Activated CD8-positive, alpha-beta T cell treated with anti-CD3 and anti-CD28 coated beads, Interleukin-2, amount 10 ng/mL, durations not matched to agents 7 days and 5 days (primary cell): Measurements from ENCODE around the gene CISH. TPM values are rescaled to one million over a fixed set of nuclear protein-coding genes. Genes with fewer than 3 reads are reported as not detected.
A peak's percentile ranks its signal among the peaks of the same experiment; 100 is the strongest.

Experiments
- ATAC-seq: fragments of 150-1000 bp; cut with Tn5 transposase; one replicate; pipeline ENCODE4 v1.10.0; 2021; ENCODE audit warnings: moderate library complexity
- CTCF ChIA-PET: fragments of 350-600 bp; sonication (Branson Sonifier 250); formaldehyde crosslinking; loops from one replicate; lab custom pipeline; 2021; ENCODE audit warnings: antibody characterized with exemption; lab: Charles Lee
- POLR2A ChIA-PET: fragments of 350-600 bp; sonication (Branson Sonifier 250); formaldehyde crosslinking; loops from one replicate; lab custom pipeline; 2021; ENCODE audit warnings: antibody characterized with exemption; lab: Charles Lee
- DNase-seq: peaks from one replicate; pipeline ENCODE4 v3.0.0-alpha.2; 2020
- H3K27ac Mint-ChIP-seq: one replicate; pipeline ENCODE4 v1.8.0; 2021; ENCODE audit warnings: mild to moderate bottlenecking, mixed read lengths
- H3K27me3 Mint-ChIP-seq: one replicate; pipeline ENCODE4 v1.8.0; 2021; ENCODE audit warnings: low read depth, mixed read lengths
- H3K36me3 Mint-ChIP-seq: one replicate; pipeline ENCODE4 v1.8.0; 2021; ENCODE audit warnings: low read depth, mixed read lengths
- H3K4me1 Mint-ChIP-seq: one replicate; pipeline ENCODE4 v1.8.0; 2021; ENCODE audit warnings: low read depth, mixed read lengths
- H3K4me3 Mint-ChIP-seq: one replicate; pipeline ENCODE4 v1.8.0; 2021; ENCODE audit warnings: mild to moderate bottlenecking, mixed read lengths
- H3K9me3 Mint-ChIP-seq: one replicate; pipeline ENCODE4 v1.8.0; 2022; ENCODE audit warnings: mixed read lengths; ENCODE audit not compliant: insufficient read depth
- total RNA-seq, 2 experiments: library from RNA; stranded (reverse); gene quantifications; one replicate each; pipeline ENCODE4 v1.2.3, GENCODE V29; 2021

CISH gene
- total RNA-seq, 2 experiments from 2014 or later = 380 to 394 TPM

DNA sequence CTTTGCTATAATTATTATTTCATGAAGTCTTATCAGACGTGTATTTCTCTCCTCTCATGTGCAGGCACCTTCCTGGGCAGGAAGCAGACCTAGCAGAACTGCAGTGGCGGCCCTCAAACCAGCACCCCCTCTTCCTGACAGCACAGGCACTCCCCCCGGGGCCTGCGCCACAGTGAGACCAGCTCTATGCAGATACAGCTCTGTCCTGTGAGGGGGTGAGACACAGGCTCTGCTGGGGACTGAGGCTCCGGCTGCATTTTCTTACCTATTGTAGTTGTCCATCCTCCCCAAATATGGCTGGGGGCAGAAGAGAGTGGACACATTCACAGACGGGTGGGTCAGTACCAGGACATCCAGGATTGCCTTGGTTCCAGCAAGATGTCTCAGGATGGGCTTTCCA lies 5.0 kb downstream of the CISH start:
- no peak for ATAC-seq

DNA sequence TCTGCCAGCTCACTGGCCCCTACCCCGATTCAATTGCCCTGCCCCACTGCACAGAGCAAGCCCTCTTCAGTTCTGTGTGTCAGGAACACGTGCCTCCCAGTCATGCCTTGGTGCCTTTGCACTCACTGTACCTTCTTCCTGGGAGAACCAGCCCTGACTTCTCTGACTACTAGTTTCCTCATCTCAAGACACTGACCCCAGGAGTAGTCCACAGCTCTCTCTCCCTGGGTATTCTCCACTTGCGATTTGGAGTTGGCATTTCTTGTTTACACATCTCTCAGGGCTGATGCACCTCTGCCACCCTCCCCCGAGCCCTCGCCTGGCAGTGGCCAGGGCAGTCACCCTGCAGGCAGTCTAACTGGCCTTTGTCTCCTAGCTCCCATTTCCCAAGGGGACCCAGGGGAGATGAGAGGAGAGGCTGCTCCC lies 5.7 kb downstream of the CISH start:
- ChIA-PET POLR2A (interaction anchor here (1.1 to 22.1 kb wide), 8 partner anchors 8 to 306 kb away, joined by 3 to 1664 read pairs (median 6); partner anchors contain the start of genes C3orf18, CISH, HEMK1 and HYAL3), CTCF (interaction anchor here (3.3 to 29.5 kb wide), 3 partner anchors 10 to 34 kb away, joined by 14 to 1321 read pairs (median 535); partner anchors contain the start of genes C3orf18, HEMK1 and MAPKAPK3)
- DNase-seq = no peak
- Mint-ChIP-seq H3K4me3 (peak overlapping the region; percentile 94), H3K9me3 (no peaks in the 10 kb centered on the region), H3K36me3 (peaks cover 96% of the 10 kb centered on the region), H3K27me3 (no peaks in the 10 kb centered on the region), H3K4me1 (peaks cover 53% of the 10 kb centered on the region), H3K27ac (peak overlapping the region; percentile 97)
- ATAC-seq = no peak

More for the DNA sequence above, 5.0 kb downstream of the CISH start:
- H3K36me3 Mint-ChIP-seq = peaks cover 99% of the 10 kb centered on the region
- no peaks in the 10 kb centered on the region for H3K9me3 Mint-ChIP-seq
- peak overlapping the region; percentile 94 for H3K4me3 Mint-ChIP-seq
- POLR2A ChIA-PET = interaction anchor here (1.1 to 22.1 kb wide), 9 partner anchors 8 to 307 kb away, joined by 3 to 1664 read pairs (median 7); partner anchors contain the start of genes C3orf18, CISH, HEMK1 and HYAL3
- DNase-seq = peak; percentile 72
- peak overlapping the region; percentile 97 for H3K27ac Mint-ChIP-seq
- peaks cover 46% of the 10 kb centered on the region for H3K4me1 Mint-ChIP-seq
- CTCF ChIA-PET = interaction anchor here (0.6 to 29.5 kb wide), 4 partner anchors 9 to 34 kb away, joined by 3 to 1321 read pairs (median 274); partner anchors contain the start of genes C3orf18, HEMK1 and MAPKAPK3
- no peaks in the 10 kb centered on the region for H3K27me3 Mint-ChIP-seq

DNA sequence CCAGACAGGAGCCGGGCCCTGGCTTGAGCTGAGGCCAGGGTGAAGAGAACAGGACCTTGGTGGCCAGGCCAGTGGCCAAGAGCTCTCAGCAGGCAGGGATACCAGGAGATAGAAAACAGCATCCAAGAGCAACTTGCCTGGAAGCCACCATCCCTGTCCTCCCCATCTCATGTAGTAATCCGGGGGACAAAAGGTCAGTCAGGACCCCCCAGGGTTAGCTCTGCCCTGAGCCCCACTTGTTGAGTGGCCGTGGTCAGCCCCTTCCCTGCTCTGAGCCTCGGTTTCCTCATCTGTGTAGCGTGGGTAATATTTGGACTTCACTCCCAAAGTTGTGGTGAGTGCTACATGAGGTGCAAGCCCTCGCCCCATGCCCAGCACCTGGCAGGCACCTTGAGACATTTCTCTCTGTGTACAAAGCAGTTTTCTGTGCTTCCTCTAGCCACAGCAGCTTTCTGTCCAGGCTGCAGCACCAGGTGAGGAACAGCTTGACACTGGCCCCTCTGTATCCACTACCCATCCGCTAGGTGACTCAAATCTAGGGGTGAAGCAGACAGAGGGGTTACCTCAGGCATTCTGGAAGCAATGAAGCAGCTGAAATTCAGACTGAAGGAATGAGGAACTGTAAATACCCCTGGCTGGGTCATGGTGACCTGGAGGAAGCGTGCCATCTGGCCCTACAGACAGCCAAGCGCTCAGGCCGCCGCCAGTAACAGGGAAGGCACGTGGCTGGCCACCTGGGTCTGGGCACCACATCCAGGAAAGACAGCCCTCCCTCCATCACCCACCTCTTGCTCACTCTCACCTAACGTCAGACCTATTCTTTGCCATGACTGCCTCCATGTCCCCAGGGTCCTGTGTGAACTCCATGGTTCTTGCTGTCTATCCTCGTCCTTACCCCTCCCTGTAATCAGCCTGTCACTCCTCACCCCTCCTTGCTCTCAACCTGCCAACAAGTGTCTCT lies 6.7 kb downstream of the CISH start:
- no peak for DNase-seq
- POLR2A ChIA-PET = interaction anchor here (0.8 to 22.1 kb wide), 5 partner anchors 9 to 264 kb away, joined by 3 to 1664 read pairs (median 398); partner anchors contain the start of genes C3orf18, CISH, HEMK1 and MAPKAPK3
- Mint-ChIP-seq H3K4me1 (peaks cover 63% of the 10 kb centered on the region), H3K9me3 (no peaks in the 10 kb centered on the region), H3K4me3 (peak overlapping the region; percentile 94), H3K27me3 (no peaks in the 10 kb centered on the region), H3K27ac (peak overlapping the region; percentile 97), H3K36me3 (peaks cover 92% of the 10 kb centered on the region)
- ATAC-seq = no peak
- CTCF ChIA-PET = interaction anchor here (1.0 to 29.5 kb wide), 6 partner anchors 9 to 784 kb away, joined by 3 to 1321 read pairs (median 10); partner anchors contain the start of genes C3orf18, HEMK1 and MAPKAPK3

DNA sequence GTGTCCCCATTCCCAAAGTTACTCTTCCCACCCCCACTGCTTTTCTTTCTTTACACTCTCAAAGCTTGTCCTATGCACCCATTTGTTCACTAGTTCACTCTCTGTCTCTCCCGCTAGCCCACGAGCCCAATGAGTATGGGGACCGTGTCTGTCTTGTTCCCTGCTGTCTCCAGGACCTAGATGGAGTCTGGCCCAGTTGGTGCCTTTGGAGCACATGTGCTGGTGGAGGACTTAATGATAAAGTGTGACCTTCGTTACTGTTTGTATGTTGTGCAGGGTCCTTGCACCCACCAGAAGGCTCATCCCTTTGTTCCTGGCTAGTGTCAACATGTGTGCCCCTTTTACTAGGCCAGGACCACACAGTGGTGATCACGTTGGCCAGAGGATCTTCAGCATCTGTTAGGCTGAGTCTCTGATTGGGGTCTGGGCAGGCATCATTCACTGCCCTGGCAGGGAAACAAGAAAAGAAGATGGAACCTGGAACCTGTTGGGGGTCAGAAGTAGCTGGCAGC lies 7.4 kb downstream of the CISH start:
- H3K36me3 Mint-ChIP-seq = peaks cover 92% of the 10 kb centered on the region
- ChIA-PET POLR2A (interaction anchor here (0.8 to 22.1 kb wide), 4 partner anchors 10 to 263 kb away, joined by 3 to 1664 read pairs (median 684); partner anchors contain the start of genes C3orf18, CISH, HEMK1 and MAPKAPK3), CTCF (interaction anchor here (1.0 to 29.5 kb wide), 5 partner anchors 9 to 785 kb away, joined by 3 to 1321 read pairs (median 5); partner anchors contain the start of genes C3orf18 and HEMK1)
- no peaks in the 10 kb centered on the region for H3K9me3 Mint-ChIP-seq
- H3K27ac Mint-ChIP-seq = peak overlapping the region; percentile 97
- H3K4me3 Mint-ChIP-seq = peak overlapping the region; percentile 94
- no peak for ATAC-seq
- H3K27me3 Mint-ChIP-seq = no peaks in the 10 kb centered on the region
- no peak for DNase-seq
- peaks cover 70% of the 10 kb centered on the region for H3K4me1 Mint-ChIP-seq

DNA sequence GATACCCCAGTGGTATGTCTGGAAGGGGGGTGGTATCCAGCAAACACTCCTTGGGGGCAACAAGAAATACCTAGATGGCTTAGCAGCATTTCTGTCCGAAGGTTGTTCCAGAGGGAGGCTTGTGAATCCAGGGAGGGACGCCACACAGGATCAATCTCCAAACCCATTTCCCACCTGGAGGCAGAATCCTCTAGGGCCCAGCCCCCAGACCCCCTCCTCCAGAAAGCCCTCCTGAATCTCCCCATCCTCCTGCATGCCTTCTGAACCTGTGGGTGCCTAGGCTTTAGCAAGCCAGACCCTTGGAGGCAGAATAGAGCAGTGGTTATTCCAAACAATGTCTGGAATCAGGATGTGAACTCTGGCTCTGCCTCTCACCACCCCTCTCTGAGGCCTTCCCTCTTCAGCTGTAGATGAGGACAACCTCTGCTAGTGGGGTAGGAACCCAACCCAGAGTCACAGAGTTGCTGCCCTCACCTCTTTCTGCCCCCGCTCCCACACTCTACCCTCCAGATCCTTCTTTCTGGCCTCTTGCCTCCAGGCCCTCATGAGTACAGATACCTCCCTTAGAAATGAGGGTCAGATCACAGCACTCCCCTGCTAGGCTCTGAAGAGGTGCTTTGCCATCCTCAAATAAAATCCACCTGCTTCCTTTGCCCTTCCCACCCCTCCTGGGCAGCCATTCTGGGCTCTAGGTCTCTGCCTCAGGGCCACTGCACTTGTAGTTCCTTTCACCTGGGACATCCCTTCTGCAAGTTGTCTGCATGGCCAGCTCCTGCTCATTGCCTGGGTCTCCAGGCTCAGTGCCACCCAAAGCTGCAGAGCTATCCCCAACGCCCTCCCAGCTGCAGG lies 8.1 kb downstream of the CISH start:
- ATAC-seq (no peak), DNase-seq (no peak)
- ChIA-PET POLR2A (interaction anchor here (10.9 to 22.1 kb wide), 3 partner anchors 11 to 31 kb away, joined by 398 to 1664 read pairs (median 970); partner anchors contain the start of genes C3orf18, CISH, HEMK1 and MAPKAPK3), CTCF (interaction anchor here (1.0 to 29.5 kb wide), 5 partner anchors 8 to 263 kb away, joined by 3 to 1321 read pairs (median 94); partner anchors contain the start of genes C3orf18, CISH, HEMK1 and RASSF1)
- Mint-ChIP-seq H3K36me3 (peaks cover 91% of the 10 kb centered on the region), H3K4me1 (peaks cover 77% of the 10 kb centered on the region), H3K4me3 (peak overlapping the region; percentile 94), H3K9me3 (no peaks in the 10 kb centered on the region), H3K27me3 (no peaks in the 10 kb centered on the region), H3K27ac (peak overlapping the region; percentile 97)

DNA sequence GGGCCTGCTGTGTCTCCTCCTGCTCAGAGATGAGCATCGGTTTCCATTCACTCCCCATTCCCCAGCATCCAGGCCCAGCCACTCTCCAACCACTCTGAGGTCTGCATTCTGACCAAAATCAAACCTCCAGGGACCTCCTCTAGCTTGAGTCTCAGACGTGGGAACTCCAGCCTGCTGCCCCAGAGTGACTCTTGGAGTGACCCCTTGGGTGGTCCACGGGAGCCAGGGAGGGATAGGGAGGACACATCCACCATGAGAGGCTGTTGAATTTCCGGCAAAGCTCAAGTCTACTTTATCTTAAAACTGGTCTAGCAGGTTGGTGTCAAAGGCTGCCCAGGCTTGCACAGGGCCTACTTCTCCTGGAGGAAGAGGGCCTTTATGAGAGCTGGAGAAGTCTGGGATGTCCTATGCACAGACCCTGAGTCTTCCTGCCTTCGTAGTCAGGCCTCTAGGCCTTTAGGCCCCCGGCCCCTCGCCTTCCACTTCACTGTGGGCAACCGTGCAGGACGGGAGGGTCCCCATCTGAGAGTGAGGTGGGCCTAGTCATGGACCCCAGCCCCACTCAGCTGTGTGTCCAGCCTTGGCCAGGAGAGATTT lies 8.9 kb downstream of the CISH start:
- ChIA-PET POLR2A (interaction anchor here (0.6 to 22.1 kb wide), 5 partner anchors 12 to 262 kb away, joined by 3 to 1664 read pairs (median 398); partner anchors contain the start of genes C3orf18, CISH, HEMK1 and MAPKAPK3), CTCF (interaction anchor here (1.0 to 29.5 kb wide), 8 partner anchors 9 to 356 kb away, joined by 3 to 1321 read pairs (median 10); partner anchors contain the start of genes C3orf18, CISH, HEMK1 and RASSF1)
- H3K27ac Mint-ChIP-seq = peak overlapping the region; percentile 97
- DNase-seq (no peak), ATAC-seq (no peak)
- H3K27me3 Mint-ChIP-seq = no peaks in the 10 kb centered on the region
- H3K9me3 Mint-ChIP-seq = no peaks in the 10 kb centered on the region
- H3K4me1 Mint-ChIP-seq = peaks cover 85% of the 10 kb centered on the region
- H3K4me3 Mint-ChIP-seq = peak overlapping the region; percentile 94
- H3K36me3 Mint-ChIP-seq = peaks cover 90% of the 10 kb centered on the region

DNA sequence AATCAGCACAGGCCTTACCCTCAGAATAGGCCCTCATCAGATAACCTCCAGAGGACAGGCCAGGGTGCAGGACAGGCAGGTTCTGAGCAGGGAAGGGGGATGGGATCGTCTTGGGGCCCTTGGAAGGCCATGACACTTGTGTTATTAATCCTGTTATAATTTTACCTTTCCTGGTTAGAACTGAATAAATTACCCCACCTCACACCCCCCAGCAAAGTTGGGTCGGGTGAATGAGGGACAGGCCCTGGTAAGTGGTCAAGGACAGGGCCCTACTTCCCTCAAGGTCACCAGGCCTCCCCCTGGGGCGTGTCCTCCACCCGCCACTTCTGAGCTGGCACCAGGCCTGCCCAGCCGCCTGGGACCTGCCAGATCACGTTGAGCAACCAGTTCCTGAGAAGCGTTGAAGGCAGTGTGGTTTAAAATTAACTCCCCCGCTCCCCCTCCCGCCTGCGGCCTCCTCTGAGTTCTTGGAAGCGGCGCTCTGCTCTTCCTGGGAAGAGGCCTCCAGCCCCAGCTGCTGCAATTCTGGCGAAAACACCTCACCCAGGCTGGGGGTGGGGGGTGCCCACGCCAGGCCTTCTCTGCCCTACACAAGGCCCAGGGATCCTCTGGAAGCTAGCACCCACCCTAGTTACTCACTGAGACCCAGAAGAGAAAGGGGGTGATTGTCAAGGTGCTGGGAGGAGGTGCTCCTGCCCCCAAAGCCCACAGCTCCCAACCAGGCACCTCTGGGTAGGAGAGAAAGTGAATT lies 10.6 kb downstream of the CISH start:
- ChIA-PET CTCF (interaction anchor here (0.9 to 29.5 kb wide), 8 partner anchors 10 to 354 kb away, joined by 3 to 1321 read pairs (median 8); partner anchors contain the start of genes C3orf18, CISH and HEMK1), POLR2A (interaction anchor here (0.6 to 22.1 kb wide), 9 partner anchors 11 to 260 kb away, joined by 3 to 1664 read pairs (median 6); partner anchors contain the start of genes C3orf18, CISH, HEMK1 and MAPKAPK3)
- Mint-ChIP-seq H3K4me3 (peak overlapping the region; percentile 94), H3K36me3 (peaks cover 76% of the 10 kb centered on the region), H3K4me1 (peaks cover 89% of the 10 kb centered on the region), H3K27me3 (no peaks in the 10 kb centered on the region), H3K27ac (peak overlapping the region; percentile 97), H3K9me3 (no peaks in the 10 kb centered on the region)
- peak; percentile 91 for DNase-seq
- ATAC-seq = peak; percentile 61

DNA sequence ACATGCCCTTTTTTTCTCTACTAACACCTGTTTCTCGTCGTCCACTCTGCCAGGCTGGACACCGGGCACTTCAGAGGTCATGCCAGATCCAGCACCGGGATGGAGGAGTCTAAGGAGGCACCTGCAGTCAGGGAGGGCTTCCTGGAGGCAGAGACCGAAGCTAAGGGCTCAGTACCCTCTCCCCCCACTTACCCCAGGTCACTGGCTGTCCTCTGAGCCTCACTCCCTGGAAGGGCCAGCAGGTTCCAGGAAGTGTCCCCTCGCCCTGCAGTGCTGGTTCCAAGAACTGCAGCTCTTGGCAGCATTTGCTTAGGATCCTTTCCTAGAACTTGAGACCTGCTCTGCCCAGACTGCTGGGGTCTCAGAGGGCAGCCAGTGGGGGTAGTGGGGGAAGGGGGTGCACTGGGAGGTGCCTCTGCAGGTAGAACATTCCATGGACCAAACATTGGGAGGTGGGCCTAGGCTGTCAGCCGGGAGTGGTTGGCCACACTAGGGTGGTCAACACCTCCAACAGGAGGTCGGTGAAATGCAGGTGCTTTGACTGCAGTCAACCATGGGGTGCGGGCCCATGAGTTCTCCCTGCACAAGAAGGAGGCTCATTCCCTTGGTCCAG lies 11.3 kb downstream of the CISH start:
- Mint-ChIP-seq H3K27me3 (no peaks in the 10 kb centered on the region), H3K4me1 (peaks cover 89% of the 10 kb centered on the region), H3K4me3 (peak overlapping the region; percentile 94), H3K36me3 (peaks cover 71% of the 10 kb centered on the region), H3K27ac (peak overlapping the region; percentile 97), H3K9me3 (no peaks in the 10 kb centered on the region)
- ChIA-PET POLR2A (interaction anchor here (1.0 to 22.1 kb wide), 6 partner anchors 10 to 259 kb away, joined by 3 to 1664 read pairs (median 202); partner anchors contain the start of genes C3orf18, CISH, HEMK1 and MAPKAPK3), CTCF (interaction anchor here (1.3 to 29.5 kb wide), 4 partner anchors 10 to 28 kb away, joined by 4 to 1321 read pairs (median 314); partner anchors contain the start of genes C3orf18, CISH and HEMK1)
- no peak for DNase-seq
- ATAC-seq = no peak

DNA sequence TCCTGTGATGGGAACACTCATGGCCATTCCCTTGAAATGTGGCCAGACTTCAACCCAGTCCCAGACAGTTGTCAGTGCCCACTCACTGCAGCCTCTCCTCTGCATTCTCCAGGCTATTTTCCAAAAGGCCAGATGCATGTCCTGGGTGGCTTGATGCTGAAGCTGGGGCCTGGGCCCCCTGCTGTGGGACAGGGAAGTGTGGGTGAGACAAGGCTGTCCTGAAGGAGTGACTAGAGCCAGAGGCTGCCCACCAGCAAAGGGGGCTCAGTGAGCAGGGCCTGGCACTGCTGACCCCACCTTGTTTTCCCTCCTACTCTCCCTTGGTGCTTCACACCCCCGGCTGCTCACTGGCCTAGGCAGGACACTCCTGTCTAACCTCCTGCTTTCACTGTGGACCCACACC lies 11.9 kb downstream of the CISH start:
- POLR2A ChIA-PET = interaction anchor here (1.0 to 22.1 kb wide), 6 partner anchors 10 to 259 kb away, joined by 3 to 1664 read pairs (median 210); partner anchors contain the start of genes C3orf18, CISH, HEMK1 and MAPKAPK3
- CTCF ChIA-PET = interaction anchor here (5.6 to 29.5 kb wide), 3 partner anchors 9 to 28 kb away, joined by 94 to 1321 read pairs (median 535); partner anchors contain the start of genes C3orf18, CISH and HEMK1
- Mint-ChIP-seq H3K4me1 (peaks cover 89% of the 10 kb centered on the region), H3K27ac (peak overlapping the region; percentile 97), H3K4me3 (peak overlapping the region; percentile 94), H3K36me3 (peaks cover 67% of the 10 kb centered on the region), H3K9me3 (no peaks in the 10 kb centered on the region), H3K27me3 (no peaks in the 10 kb centered on the region)
- DNase-seq (no peak), ATAC-seq (no peak)
